Subcutaneous abdominal adipose tissue (tissue), 5 donors: Measurements from ENCODE around the gene MLST8.
A peak's percentile ranks its signal among the peaks of the same experiment; 100 is the strongest.

ENCODE experiments used
- H3K27ac ChIP-seq: one replicate; pipeline ENCODE4 v1.7.0; 2013; ENCODE audit warnings: low read depth, mild to moderate bottlenecking, inconsistent platforms, low read length, moderate library complexity
- H3K27me3 ChIP-seq, 5 donors: one replicate each; pipeline ENCODE4 v1.7.0; 2013; ENCODE audit warnings: low read length in 5 of 5, inconsistent platforms in 1 of 5; ENCODE audit not compliant: control insufficient read depth in 5 of 5, insufficient read depth in 4 of 5
- H3K36me3 ChIP-seq, 5 donors: one replicate each; pipeline ENCODE4 v1.7.0; 2013; ENCODE audit warnings: low read length in 5 of 5; ENCODE audit not compliant: control insufficient read depth in 5 of 5, insufficient read depth in 5 of 5
- H3K4me1 ChIP-seq, 5 donors: one replicate each; pipeline ENCODE4 v1.7.0; 2013; ENCODE audit warnings: low read length in 5 of 5, mild to moderate bottlenecking in 3 of 5, moderate library complexity in 1 of 5; ENCODE audit not compliant: control insufficient read depth in 5 of 5, insufficient read depth in 5 of 5
- H3K4me3 ChIP-seq, 5 donors: one replicate each; pipeline ENCODE4 v1.7.0; 2013; ENCODE audit warnings: low read length in 5 of 5, low read depth in 1 of 5
- H3K9ac ChIP-seq, 5 donors: one replicate each; pipeline ENCODE4 v1.7.0; 2013; ENCODE audit warnings: low read length in 5 of 5, mild to moderate bottlenecking in 4 of 5, moderate library complexity in 3 of 5
- H3K9me3 ChIP-seq, 5 donors: one replicate each; pipeline ENCODE4 v1.7.0; 2013; ENCODE audit warnings: low read length in 5 of 5; ENCODE audit not compliant: control insufficient read depth in 5 of 5
- donor health status: healthy.
- donor health status: healthy.
- donor health status: healthy.
- donor health status: healthy.
- donor health status: healthy.

The MLST8 gene

DNA sequence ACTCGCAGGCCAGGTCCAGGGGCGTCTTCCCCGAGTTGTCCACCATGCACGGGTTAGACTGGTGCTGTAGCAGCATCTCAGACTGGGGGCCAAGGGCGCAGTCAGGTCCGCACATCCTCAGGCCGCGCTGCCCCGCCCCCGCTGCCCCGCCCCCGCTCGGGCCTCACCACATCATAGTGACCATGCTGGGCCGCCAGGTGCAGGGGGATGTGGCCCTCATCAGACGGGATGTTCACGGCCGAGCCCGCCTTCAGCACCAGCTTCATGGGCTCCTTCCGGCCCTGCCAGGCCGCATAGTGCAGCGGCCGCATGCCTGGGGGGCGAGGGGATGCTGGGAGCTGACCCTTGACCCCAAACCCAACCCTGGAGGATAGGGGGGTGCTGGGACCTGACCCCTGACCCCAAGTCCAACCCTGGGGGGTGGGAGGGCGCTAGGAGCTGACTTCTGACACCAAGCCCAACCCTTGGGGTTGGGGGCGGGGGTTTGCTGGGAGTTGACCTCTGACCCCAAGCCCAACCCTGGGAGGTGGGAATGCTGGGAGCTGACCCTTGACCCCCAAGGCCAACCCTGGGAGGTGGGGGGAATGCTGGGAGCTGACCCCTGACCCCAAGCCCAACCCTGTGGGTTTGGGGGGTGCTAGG, 15.9 kb upstream of the MLST8 start:
- Histone ChIP-seq H3K36me3 (no peaks in the 10 kb centered on the region), H3K9ac (no peak overlapping the region), H3K27me3 (peaks cover 4 to 16% (median 10%) of the 10 kb centered on the region in 5 donors), H3K4me3 (no peak overlapping the region), H3K9me3 (no peaks in the 10 kb centered on the region), H3K27ac (no peak overlapping the region), H3K4me1 (no peaks in the 10 kb centered on the region)

DNA sequence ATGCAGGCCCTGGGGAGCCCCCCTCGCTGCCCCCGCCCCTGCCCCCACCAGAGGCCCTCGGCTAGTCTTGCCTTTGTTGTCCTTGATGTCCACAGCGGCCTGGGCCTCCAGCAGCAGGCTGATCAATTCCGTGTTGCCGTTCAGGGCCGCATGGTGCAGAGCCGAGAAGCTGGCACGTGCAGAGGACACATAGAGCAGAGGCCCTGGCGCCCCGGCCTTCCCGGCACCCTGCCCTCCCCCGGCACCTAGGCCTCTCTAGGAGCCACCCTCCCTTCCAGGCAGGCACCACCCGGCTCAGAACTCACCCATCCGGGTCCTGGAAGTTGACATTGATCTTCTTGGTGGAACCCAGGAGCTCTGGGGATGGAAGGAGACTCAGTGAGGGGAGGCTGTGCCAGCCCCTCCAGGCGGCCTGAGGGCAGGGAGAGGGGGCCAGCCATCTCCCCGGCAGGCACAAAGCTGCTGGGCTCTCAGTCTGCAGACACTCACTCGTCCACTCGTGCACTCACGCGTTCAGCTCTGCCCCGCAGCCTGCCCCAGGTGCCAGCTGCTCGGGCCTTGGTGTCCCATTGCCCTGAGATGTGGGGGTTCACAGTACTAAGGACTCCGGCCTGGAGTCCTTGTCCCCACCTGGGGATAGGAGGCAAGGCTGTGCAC, 15.1 kb upstream of the MLST8 start:
- Histone ChIP-seq H3K27me3 (peaks cover 10 to 21% (median 18%) of the 10 kb centered on the region in 5 donors), H3K4me1 (no peaks in the 10 kb centered on the region), H3K4me3 (no peak overlapping the region), H3K9ac (no peak overlapping the region), H3K27ac (no peak overlapping the region), H3K36me3 (no peaks in the 10 kb centered on the region), H3K9me3 (no peaks in the 10 kb centered on the region)

DNA sequence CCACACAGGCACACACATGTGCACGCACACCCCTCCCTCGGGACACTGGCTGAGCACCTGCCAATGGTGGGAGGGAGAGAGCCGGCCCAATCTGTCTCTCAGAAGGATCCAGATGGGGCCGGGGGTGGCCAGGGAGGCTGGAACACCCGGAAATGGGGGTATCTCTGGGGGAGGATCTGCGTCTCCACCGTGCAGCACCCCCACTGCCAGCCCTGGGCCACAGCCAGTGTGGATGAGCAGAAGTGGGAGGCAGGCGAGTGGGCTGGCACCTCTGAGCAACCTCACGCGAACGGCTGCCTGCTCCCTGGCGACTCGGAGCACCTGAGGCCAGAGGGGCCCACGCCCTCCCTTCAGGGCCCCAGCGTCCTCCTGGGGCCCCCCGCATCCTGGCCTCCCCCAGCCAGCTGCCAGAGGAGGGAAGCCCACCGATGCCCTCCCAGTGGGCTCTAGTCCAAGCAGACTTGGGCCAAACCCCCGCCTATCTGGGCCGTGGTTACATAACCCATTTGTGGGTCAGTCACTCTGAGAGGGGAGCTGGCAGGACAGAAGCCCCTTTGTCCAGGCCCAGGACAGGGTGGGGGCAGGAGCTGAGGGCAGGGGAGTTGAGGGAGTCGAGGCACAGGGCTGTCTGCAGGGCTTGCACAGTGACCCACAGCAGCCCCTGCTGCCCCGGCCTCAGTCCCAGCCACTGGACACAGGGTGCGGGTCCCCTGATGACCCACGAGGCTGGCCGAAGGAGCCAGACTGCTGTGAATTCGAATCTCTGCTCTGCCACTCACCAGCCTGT, 14.4 kb upstream of the MLST8 start:
- H3K36me3 ChIP-seq, result no peaks in the 10 kb centered on the region
- H3K4me3 ChIP-seq, result no peak overlapping the region
- peaks cover 17 to 26% (median 24%) of the 10 kb centered on the region in 5 donors for H3K27me3 ChIP-seq
- no peak overlapping the region for H3K27ac ChIP-seq
- H3K9ac ChIP-seq, result no peak overlapping the region
- no peaks in the 10 kb centered on the region for H3K9me3 ChIP-seq
- peaks cover 0 to 6% (median 6%) of the 10 kb centered on the region in 5 donors for H3K4me1 ChIP-seq

DNA sequence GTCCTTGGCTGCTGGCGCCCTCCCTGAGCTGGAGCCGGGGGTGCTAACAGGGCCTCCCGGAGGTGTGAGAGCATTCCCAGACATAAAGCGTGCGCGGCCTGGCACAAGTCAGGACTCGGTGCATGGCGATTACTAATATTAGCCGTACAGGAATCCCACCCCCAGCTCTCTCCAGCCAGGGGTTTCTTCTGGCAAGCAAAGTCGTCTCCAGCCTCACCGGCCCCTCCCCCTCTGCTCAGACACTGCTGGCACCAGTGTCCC, 13.9 kb upstream of the MLST8 start:
- Histone ChIP-seq H3K27ac (no peak overlapping the region), H3K36me3 (no peaks in the 10 kb centered on the region), H3K27me3 (peaks cover 17 to 26% (median 24%) of the 10 kb centered on the region in 5 donors), H3K9me3 (no peaks in the 10 kb centered on the region), H3K4me1 (peaks cover 0 to 8% (median 6%) of the 10 kb centered on the region in 5 donors), H3K9ac (no peak overlapping the region), H3K4me3 (no peak overlapping the region)

DNA sequence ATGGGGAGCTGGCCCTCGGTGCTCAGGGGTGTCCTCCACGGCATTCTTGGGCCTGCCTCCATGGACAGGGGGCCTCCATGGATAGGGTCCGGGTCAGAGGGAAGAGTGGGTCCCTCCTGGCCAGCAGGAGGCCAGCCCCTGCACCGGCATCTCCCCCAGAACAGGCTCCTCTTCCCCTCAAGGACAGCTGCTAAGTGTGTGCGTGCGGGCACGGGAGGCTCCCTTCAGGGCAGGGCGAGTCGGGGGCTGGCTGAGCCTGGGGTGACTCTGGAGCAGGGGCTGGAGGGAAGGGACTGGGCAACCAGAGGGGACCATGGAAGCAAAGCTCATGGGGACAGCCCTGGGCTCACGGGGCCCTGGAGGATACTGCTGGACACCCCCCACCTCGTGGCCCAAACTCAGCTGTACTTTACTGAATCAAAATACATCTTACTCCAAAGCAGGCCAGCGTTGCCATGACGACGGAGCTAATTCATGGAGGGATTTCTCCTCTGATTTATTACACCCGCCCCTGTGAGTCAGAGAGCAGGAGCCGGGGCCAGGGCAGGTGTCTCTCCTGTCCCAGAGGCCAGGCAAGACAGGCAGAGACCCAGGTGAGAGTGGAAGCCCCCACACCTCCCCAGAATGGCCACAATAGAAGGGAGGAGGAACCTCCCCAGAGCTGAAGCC, 11.0 kb upstream of the MLST8 start:
- peaks cover 29 to 46% (median 38%) of the 10 kb centered on the region in 5 donors for H3K27me3 ChIP-seq

DNA sequence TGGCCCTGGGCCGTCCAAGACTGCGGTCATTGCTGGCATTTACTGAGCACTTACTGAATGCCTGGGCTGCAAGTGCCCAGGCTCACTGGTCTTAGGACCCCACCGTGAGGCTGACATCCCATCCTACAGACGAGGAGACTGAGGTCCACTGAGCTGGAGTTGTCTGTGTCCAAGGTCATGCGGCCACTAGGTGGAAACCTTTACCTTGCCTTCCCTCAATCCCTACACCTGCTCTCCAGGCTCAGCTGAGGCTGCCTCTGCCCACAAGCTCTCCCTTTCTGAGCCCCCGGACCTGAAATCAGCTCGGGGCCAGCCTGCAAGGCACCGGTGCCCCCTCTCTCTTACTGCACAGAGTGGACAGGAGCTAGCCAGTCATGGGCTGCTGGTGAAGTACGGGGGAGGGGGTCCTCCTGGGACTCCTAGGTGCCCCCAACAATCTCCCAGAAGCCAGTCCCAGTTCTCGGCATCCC, 10.4 kb upstream of the MLST8 start:
- H3K9ac ChIP-seq, result no peak overlapping the region
- no peak overlapping the region for H3K27ac ChIP-seq
- no peaks in the 10 kb centered on the region for H3K9me3 ChIP-seq
- no peak overlapping the region for H3K4me3 ChIP-seq
- H3K36me3 ChIP-seq, result no peaks in the 10 kb centered on the region
- H3K4me1 ChIP-seq, result peaks cover 0 to 10% (median 6%) of the 10 kb centered on the region in 5 donors
- H3K27me3 ChIP-seq, result peaks cover 29 to 46% (median 38%) of the 10 kb centered on the region in 5 donors

More for the DNA sequence above, 11.0 kb upstream of the MLST8 start:
- Histone ChIP-seq H3K27ac (no peak overlapping the region), H3K4me1 (peaks cover 0 to 10% (median 6%) of the 10 kb centered on the region in 5 donors), H3K36me3 (no peaks in the 10 kb centered on the region), H3K4me3 (no peak overlapping the region), H3K9ac (no peak overlapping the region), H3K9me3 (no peaks in the 10 kb centered on the region)

DNA sequence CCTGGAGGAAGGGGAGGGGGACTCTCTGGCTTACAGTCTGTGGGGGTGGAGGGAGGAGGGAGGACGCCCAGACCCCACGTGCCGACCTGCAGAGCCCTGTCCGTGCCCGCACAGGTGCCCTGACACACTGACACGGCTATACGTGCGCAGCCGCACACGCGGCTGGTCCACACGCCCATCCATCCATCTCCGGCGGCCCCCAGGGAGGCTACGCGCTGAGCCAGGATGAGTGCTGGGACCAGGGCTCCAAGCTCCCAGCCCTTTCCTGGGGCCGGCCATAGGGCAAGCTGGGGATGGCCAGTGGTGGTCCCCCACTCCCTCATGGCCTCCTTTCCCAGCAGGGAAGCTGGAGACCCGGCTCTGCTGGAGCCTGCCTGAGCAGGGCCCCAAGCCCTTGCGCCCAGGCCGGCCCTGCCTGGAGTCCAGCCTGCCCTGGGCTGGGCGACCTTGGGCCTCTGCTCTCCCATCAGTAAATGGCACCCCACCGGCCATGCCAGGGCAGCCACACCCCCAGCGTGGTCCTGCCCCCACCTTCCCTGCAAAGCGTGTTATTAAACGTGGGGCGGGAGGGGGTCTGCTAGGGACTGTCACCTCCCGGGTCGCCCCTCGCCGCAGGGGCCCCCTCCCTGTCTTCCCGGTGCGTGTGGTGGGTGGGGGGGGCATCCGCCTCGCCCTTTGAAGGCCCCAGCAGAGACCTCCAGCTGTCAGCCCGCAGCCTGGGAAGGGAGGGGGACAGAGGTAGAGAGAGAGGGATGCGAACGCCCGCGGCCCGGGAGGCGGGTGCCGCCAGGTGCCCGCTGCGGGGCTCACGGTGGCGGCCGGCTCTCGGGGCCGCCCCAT, 9.7 kb upstream of the MLST8 start:
- H3K27me3 ChIP-seq, result peaks cover 29 to 46% (median 38%) of the 10 kb centered on the region in 5 donors
- no peaks in the 10 kb centered on the region for H3K36me3 ChIP-seq
- H3K9ac ChIP-seq, result no peak overlapping the region
- no peak overlapping the region for H3K27ac ChIP-seq
- peak overlapping the region in 2 of 5 donors; percentile 26 to 31 for H3K4me3 ChIP-seq
- no peaks in the 10 kb centered on the region for H3K9me3 ChIP-seq
- peaks cover 0 to 10% (median 6%) of the 10 kb centered on the region in 5 donors for H3K4me1 ChIP-seq

DNA sequence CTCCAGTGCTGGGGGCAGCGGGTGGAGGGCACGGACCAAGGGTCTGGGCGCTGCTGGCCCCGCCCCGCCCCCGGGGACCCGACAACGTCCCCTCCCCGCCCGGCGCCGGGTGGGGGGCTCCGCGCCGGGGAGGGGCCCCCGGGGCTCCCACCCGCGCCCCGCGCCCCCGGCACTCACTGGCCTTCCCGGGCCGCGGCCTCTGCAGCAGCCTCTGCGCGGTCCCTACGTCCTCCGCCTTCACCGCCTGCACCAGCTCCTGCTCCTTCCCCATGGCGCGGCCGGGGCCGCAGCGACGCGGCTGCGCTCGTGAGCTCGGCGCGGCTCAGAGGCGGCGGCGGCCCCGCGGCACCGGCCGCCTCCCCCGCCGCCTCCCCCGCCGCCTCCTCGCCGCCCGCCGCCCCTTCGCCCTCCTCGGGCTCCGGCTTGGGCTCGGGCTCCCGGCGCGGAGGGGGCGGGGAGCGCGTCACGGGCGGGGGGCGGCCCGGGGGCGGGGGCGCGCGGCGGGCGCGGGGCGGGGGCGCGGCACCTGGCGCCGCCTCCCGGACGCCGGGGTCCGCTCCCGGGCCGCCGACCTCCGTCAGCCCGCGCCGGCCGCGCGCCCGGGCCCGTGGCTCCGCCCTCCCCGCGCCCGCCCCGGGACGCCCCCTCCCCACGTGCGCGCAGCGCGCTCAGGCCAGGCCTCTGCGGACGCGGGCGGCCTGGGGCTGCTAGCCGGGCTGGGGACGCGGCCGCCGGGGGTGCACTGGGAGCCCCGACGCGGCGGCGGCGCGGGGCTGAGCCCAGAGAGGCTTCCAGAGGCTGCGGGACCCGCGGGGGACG, 8.9 kb upstream of the MLST8 start, which contains the start of gene CASKIN1:
Gene CASKIN1 (minus strand): TSS at position 444 of the 819 bp plus-strand sequence. CDS start 173 bp downstream, at position 271.
- peaks cover 0 to 10% (median 6%) of the 10 kb centered on the region in 5 donors for H3K4me1 ChIP-seq
- peak within 1 kb of the TSS in 2 of 5 donors; percentile 26 to 31 for H3K4me3 ChIP-seq
- H3K9me3 ChIP-seq, result no peaks in the 10 kb centered on the region
- no peak within 1 kb of the TSS for H3K9ac ChIP-seq
- H3K27me3 ChIP-seq, result peaks cover 29 to 46% (median 38%) of the 10 kb centered on the region in 5 donors
- H3K27ac ChIP-seq, result no peak within 1 kb of the TSS
- no peaks in the 10 kb centered on the region for H3K36me3 ChIP-seq
